SH-SY5Y (cell line): ENCODE measurements around the gene PLEKHH3.

Experiments
- GATA2 ChIP-seq: IDR thresholded peaks from 2 replicates; pipeline ENCODE4 v1.6.1; 2011; ENCODE audit warnings: mild to moderate bottlenecking, low read depth, low read length
- GATA3 ChIP-seq: IDR thresholded peaks from 2 replicates; pipeline ENCODE4 v1.6.1; 2011; ENCODE audit warnings: low read depth, mild to moderate bottlenecking, low read length, moderate library complexity

DNA sequence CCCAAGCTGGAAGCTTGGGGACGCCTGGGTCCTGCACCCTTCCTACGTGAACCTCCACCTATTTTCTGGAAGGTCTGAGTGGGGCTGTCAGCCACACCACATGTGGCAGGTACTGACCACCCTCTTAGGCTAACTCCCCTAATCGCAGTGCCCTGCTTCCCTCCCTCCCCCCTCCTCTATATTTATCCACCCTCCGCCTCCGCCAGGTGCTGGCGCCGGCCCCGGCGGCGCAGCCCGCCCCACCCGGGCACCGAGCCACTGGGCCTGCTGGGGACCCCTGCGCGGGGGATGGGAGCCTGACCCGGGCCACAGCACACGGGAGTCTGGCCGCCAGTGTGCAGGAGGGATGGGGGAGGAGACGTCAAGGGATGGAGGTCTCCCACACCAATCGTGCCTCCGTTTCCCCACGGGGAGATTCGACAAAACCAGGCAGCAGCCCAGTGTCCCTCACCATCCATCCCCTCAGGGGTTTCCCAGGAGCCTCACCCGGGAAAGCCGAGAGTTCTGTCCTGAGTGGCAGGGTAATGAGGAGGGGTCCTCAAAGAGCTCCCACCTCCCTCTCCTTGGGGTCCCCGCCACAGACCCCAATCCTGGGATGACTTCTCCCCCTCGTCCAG is 1.3 kb downstream of the PLEKHH3 start:
- TF ChIP-seq GATA2 (no peak), GATA3 (no peak)
